NCI-H2196 treated with DMSO at 0.1 percent for 48 hours (cell line): ENCODE results near the gene TRAPPC3.
"Not testable (repeated sequence)": the region's sequence is repeated elsewhere in the genome, so short reads cannot be mapped to it uniquely, and the experiment has no call there.

Source experiments
- DNase-seq: peaks from one replicate; lab custom pipeline; 2025; ENCODE audit not compliant: unreplicated experiment; lab: John Stamatoyannopoulos, UW

TRAPPC3 gene

GRCh38 chr1:36166938-36167905 lies 17.9 kb upstream of the TRAPPC3 start:
- DNase-seq = no peak

GRCh38 chr1:36166136-36166535 lies 16.9 kb upstream of the TRAPPC3 start:
- DNase-seq = no peak

GRCh38 chr1:36165145-36165544 lies 15.9 kb upstream of the TRAPPC3 start:
- no peak for DNase-seq

- DNase-seq = no peak
These were observed 15.1 kb upstream of the TRAPPC3 start for GRCh38 chr1:36164361-36164760.

GRCh38 chr1:36163426-36163825 lies 14.1 kb upstream of the TRAPPC3 start:
- DNase-seq = no peak

GRCh38 chr1:36162680-36163239 lies 13.5 kb upstream of the TRAPPC3 start:
- no peak for DNase-seq

GRCh38 chr1:36161641-36162531 lies 12.6 kb upstream of the TRAPPC3 start:
- no peak for DNase-seq

GRCh38 chr1:36160949-36161485 lies 11.7 kb upstream of the TRAPPC3 start:
- no peak for DNase-seq

- DNase-seq = no peak
These were observed 11.2 kb upstream of the TRAPPC3 start for GRCh38 chr1:36160388-36160948.

GRCh38 chr1:36159614-36160387 lies 10.5 kb upstream of the TRAPPC3 start:
- no peak for DNase-seq

GRCh38 chr1:36158827-36159252 lies 9.6 kb upstream of the TRAPPC3 start:
- not testable (repeated sequence) for DNase-seq

GRCh38 chr1:36157973-36158826 lies 8.9 kb upstream of the TRAPPC3 start:
- no peak for DNase-seq

- DNase-seq = no peak
These were observed 8.0 kb upstream of the TRAPPC3 start for GRCh38 chr1:36157115-36157903.

- DNase-seq = peak; percentile 30
These were observed 7.2 kb upstream of the TRAPPC3 start for GRCh38 chr1:36156329-36157114.

GRCh38 chr1:36155408-36156328 lies 6.4 kb upstream of the TRAPPC3 start, which contains the start of gene MAP7D1:
MAP7D1 (plus strand) TSS chr1:36156160; CDS start chr1:36156418, 258 bp downstream.
- DNase-seq = peak; percentile 63

- no peak for DNase-seq
These were observed 5.6 kb upstream of the TRAPPC3 start for GRCh38 chr1:36154765-36155407.
